DOHH2 (cell line): ENCODE results near the gene STX1A.
A peak's percentile ranks its signal among the peaks of the same experiment; 100 is the strongest.

ENCODE experiments used
- H3F3A ChIP-seq: fragments of 200-600 bp; sonication (generic), shearing (Covaris generic); 2 replicates; pipeline ENCODE4 v1.6.0; 2016; ENCODE audit warnings: antibody characterized with exemption, mild to moderate bottlenecking; ENCODE audit not compliant: control insufficient read depth, insufficient read depth
- H3K27ac ChIP-seq: fragments of 200-600 bp; sonication (generic); 2 replicates; pipeline ENCODE4 v1.5.1; 2014; ENCODE audit warnings: low read depth, mild to moderate bottlenecking, low read length, moderate library complexity
- H3K27me3 ChIP-seq: fragments of 200-600 bp; sonication (generic); 2 replicates; pipeline ENCODE4 v1.6.1; 2014; ENCODE audit warnings: mild to moderate bottlenecking, low read length, mixed read lengths; ENCODE audit not compliant: control insufficient read depth
- H3K36me3 ChIP-seq: fragments of 200-600 bp; sonication (generic); 2 replicates; pipeline ENCODE4 v1.6.1; 2014; ENCODE audit warnings: mild to moderate bottlenecking, low read length, moderate library complexity, mixed read lengths; ENCODE audit not compliant: control insufficient read depth
- H3K4me1 ChIP-seq: fragments of 200-600 bp; sonication (generic); 2 replicates; pipeline ENCODE4 v1.6.1; 2014; ENCODE audit warnings: mild to moderate bottlenecking, low read length, mixed read lengths; ENCODE audit not compliant: control insufficient read depth
- H3K4me2 ChIP-seq: fragments of 200-600 bp; sonication (generic); 2 replicates; pipeline ENCODE4 v1.6.0; 2014; ENCODE audit warnings: mild to moderate bottlenecking, low read length, moderate library complexity
- H3K4me3 ChIP-seq: fragments of 200-600 bp; sonication (generic); 2 replicates; pipeline ENCODE4 v1.5.1; 2014; ENCODE audit warnings: mild to moderate bottlenecking, low read length, mixed read lengths
- H3K79me2 ChIP-seq: fragments of 200-600 bp; sonication (generic); 2 replicates; pipeline ENCODE4 v1.6.1; 2014; ENCODE audit warnings: mild to moderate bottlenecking, low read length, mixed read lengths; ENCODE audit not compliant: control insufficient read depth
- H3K9me2 ChIP-seq: fragments of 200-600 bp; sonication (generic); replicated peaks from 2 replicates; pipeline ENCODE4 v1.6.1; 2014; ENCODE audit warnings: mild to moderate bottlenecking, low read length, mixed read lengths; ENCODE audit not compliant: control insufficient read depth
- H3K9me3 ChIP-seq: fragments of 200-600 bp; sonication (generic); 2 replicates; pipeline ENCODE4 v1.6.1; 2014; ENCODE audit warnings: antibody characterized with exemption, low read length, mixed read lengths; ENCODE audit not compliant: control insufficient read depth, insufficient read depth
- H4K20me1 ChIP-seq: fragments of 200-600 bp; sonication (generic); 2 replicates; pipeline ENCODE4 v1.6.0; 2014; ENCODE audit warnings: low read depth, mild to moderate bottlenecking, antibody characterized with exemption, low read length, moderate library complexity; ENCODE audit not compliant: control insufficient read depth, insufficient read depth
- CTCF ChIP-seq: fragments of 200-600 bp; sonication (generic); IDR thresholded peaks from one replicate; pipeline ENCODE4 v1.5.1; 2014; ENCODE audit warnings: antibody characterized with exemption, mild to moderate bottlenecking, low read depth, low read length; ENCODE audit not compliant: poor library complexity, severe bottlenecking
- EZH2phosphoT487 ChIP-seq: fragments of 200-600 bp; sonication (generic); IDR thresholded peaks from 2 replicates; pipeline ENCODE4 v1.6.1; 2017; ENCODE audit warnings: borderline replicate concordance, mild to moderate bottlenecking, antibody characterized with exemption, low read length, moderate library complexity, mixed read lengths

Gene STX1A

GRCh38 chr7:73740212-73740611 is 20.7 kb upstream of the STX1A start:
- no peak overlapping the region for H3K4me3 ChIP-seq
- H4K20me1 ChIP-seq: peaks cover 6% of the 10 kb centered on the region
- H3K27me3 ChIP-seq: no peaks in the 10 kb centered on the region
- H3K79me2 ChIP-seq: peaks cover 24% of the 10 kb centered on the region
- H3K9me3 ChIP-seq: no peaks in the 10 kb centered on the region
- H3K4me1 ChIP-seq: peaks cover 19% of the 10 kb centered on the region
- H3K27ac ChIP-seq: no peak overlapping the region
- no peaks in the 10 kb centered on the region for H3K9me2 ChIP-seq
- peaks cover 25% of the 10 kb centered on the region for H3K36me3 ChIP-seq
- TF ChIP-seq CTCF (no peak), EZH2phosphoT487 (no peak)
- H3K4me2 ChIP-seq: no peak overlapping the region
- H3F3A ChIP-seq: peaks cover 5% of the 10 kb centered on the region

- Histone ChIP-seq H3K36me3 (peaks cover 29% of the 10 kb centered on the region), H3K4me1 (peaks cover 27% of the 10 kb centered on the region), H3K4me3 (peak overlapping the region; percentile 82), H3K27me3 (no peaks in the 10 kb centered on the region), H3K79me2 (peaks cover 24% of the 10 kb centered on the region), H3F3A (peaks cover 8% of the 10 kb centered on the region), H3K9me2 (no peaks in the 10 kb centered on the region), H3K27ac (peak overlapping the region; percentile 16; the same call in 1 of the 2 replicates), H3K4me2 (peak overlapping the region; percentile 83), H4K20me1 (peaks cover 6% of the 10 kb centered on the region), H3K9me3 (no peaks in the 10 kb centered on the region)
- TF ChIP-seq EZH2phosphoT487 (no peak), CTCF (no peak)
Measured at GRCh38 chr7:73739387-73739767, 19.9 kb upstream of the STX1A start.

GRCh38 chr7:73738612-73739386 is 19.3 kb upstream of the STX1A start, which contains the start of gene ABHD11:
Gene ABHD11, minus strand, starts transcription at chr7:73738802. Its CDS starts 32 bp downstream, at chr7:73738770.
- Histone ChIP-seq H3K4me1 (peaks cover 27% of the 10 kb centered on the region), H3K27ac (peak within 1 kb of the TSS; percentile 77), H3K27me3 (no peaks in the 10 kb centered on the region), H3K9me3 (no peaks in the 10 kb centered on the region), H3K4me3 (peak within 1 kb of the TSS; percentile 82), H3K79me2 (peaks cover 24% of the 10 kb centered on the region), H3F3A (peaks cover 8% of the 10 kb centered on the region), H4K20me1 (peaks cover 6% of the 10 kb centered on the region), H3K36me3 (peaks cover 29% of the 10 kb centered on the region), H3K9me2 (no peaks in the 10 kb centered on the region), H3K4me2 (peak within 1 kb of the TSS; percentile 96)
- TF ChIP-seq CTCF (peak; percentile 52), EZH2phosphoT487 (no peak)
